ENCODE results near the gene RWDD3.

RWDD3 gene

GRCh38 chr1:95233737-95234500, at the start of gene RWDD3:
Gene RWDD3, plus strand, starts transcription at chr1:95234210. Its CDS starts 21 bp downstream, at chr1:95234231.
- DNase-seq, result peak; percentile 96

- DNase-seq, result no peak
These were observed 47.9 kb upstream of the RWDD3 start for GRCh38 chr1:95186149-95186548.

GRCh38 chr1:95193591-95193990, 40.4 kb upstream of the RWDD3 start:
- no peak for DNase-seq

- DNase-seq, result no peak
These were observed 39.0 kb upstream of the RWDD3 start for GRCh38 chr1:95195046-95195445.

- DNase-seq, result no peak
These were observed 38.0 kb upstream of the RWDD3 start for GRCh38 chr1:95196017-95196416.

- DNase-seq, result no peak
These were observed 36.3 kb upstream of the RWDD3 start for GRCh38 chr1:95197616-95198252.

- DNase-seq, result no peak
These were observed 32.1 kb upstream of the RWDD3 start for GRCh38 chr1:95201905-95202304.

- no peak for DNase-seq
These were observed 30.0 kb upstream of the RWDD3 start for GRCh38 chr1:95203908-95204437.

- DNase-seq, result no peak
These were observed 27.5 kb upstream of the RWDD3 start for GRCh38 chr1:95206514-95206913.

GRCh38 chr1:95207223-95207935, 26.6 kb upstream of the RWDD3 start:
- no peak for DNase-seq

- no peak for DNase-seq
These were observed 25.1 kb upstream of the RWDD3 start for GRCh38 chr1:95208876-95209275.

- no peak for DNase-seq
These were observed 24.7 kb upstream of the RWDD3 start for GRCh38 chr1:95209291-95209690.

GRCh38 chr1:95216292-95216990, 17.6 kb upstream of the RWDD3 start:
- no peak for DNase-seq

- DNase-seq, result no peak
These were observed 16.6 kb upstream of the RWDD3 start for GRCh38 chr1:95217371-95217770.

GRCh38 chr1:95219407-95219806, 14.6 kb upstream of the RWDD3 start:
- no peak for DNase-seq

GRCh38 chr1:95221306-95221705, 12.7 kb upstream of the RWDD3 start:
- DNase-seq, result no peak

- no peak for DNase-seq
These were observed 11.4 kb upstream of the RWDD3 start for GRCh38 chr1:95222629-95223028.

- no peak for DNase-seq
These were observed 10.9 kb upstream of the RWDD3 start for GRCh38 chr1:95223110-95223509.

GRCh38 chr1:95226781-95227660, 7.0 kb upstream of the RWDD3 start:
- no peak for DNase-seq

GRCh38 chr1:95229037-95229436, 5.0 kb upstream of the RWDD3 start:
- DNase-seq, result no peak

- no peak for DNase-seq
These were observed 4.3 kb upstream of the RWDD3 start for GRCh38 chr1:95229706-95230105.

GRCh38 chr1:95230256-95230655, 3.8 kb upstream of the RWDD3 start:
- no peak for DNase-seq
